K562 (cell line): ENCODE results near the gene DKKL1. TPM values are rescaled to one million over a fixed set of nuclear protein-coding genes. Genes with fewer than 3 reads are reported as not detected.
A peak's percentile ranks its signal among the peaks of the same experiment; 100 is the strongest.

ENCODE experiments used
- ATAC-seq: fragments of 200-7000 bp; cut with Tn5 transposase; 3 replicates; pipeline ENCODE4 v1.9.1; 2020; ENCODE audit warnings: moderate library complexity
- BruUV-seq: library from RNA; stranded (reverse); fragments of 400-500 nt; replicated peaks from 2 replicates; lab custom pipeline; 2021; lab: Mats Ljungman, UMichigan
- CTCF ChIA-PET: fragments of 300-600 bp; formaldehyde crosslinking; extraction: SDS; loops from one replicate; lab custom pipeline; 2021; ENCODE audit warnings: low intra/inter-chr PET ratio; lab: Yijun Ruan, JAX
- POLR2A ChIA-PET: fragments of 300-600, 350-650 bp; sonication (Branson Sonifier 250); formaldehyde crosslinking; extraction: SDS; loops from one replicate; lab custom pipeline; 2021; ENCODE audit warnings: antibody characterized with exemption, inconsistent platforms; lab: Yijun Ruan, JAX
- DNase-seq, 4 experiments: peaks; one replicate each; pipeline versions ENCODE4 v3.0.0 to v3.0.0-alpha.2; 2011 to 2018; ENCODE audit warnings: low spot score in 3 of 4, mixed read lengths in 3 of 4; ENCODE audit errors: extremely low read depth in 1 of 4
- FAIRE-seq: peaks from 2 replicates; lab custom pipeline; 2011; peaks lifted over from hg19 to GRCh38; lab: Jason Lieb, UNC
- H2AFZ ChIP-seq: 2 replicates; pipeline ENCODE4 v1.6.0; 2011; ENCODE audit warnings: low read depth, low read length, control low read depth, inconsistent platforms
- H3K27ac ChIP-seq: fragments of 200-600 bp; 3 replicates; pipeline ENCODE4 v1.8.0; 2011; ENCODE audit warnings: low read depth, mild to moderate bottlenecking, control low read depth, inconsistent platforms, low read length, moderate library complexity, mixed read lengths; ENCODE audit errors: extremely low read depth
- H3K27me3 ChIP-seq, 2 experiments: fragments of 300-600 bp in 1 of 2; 2 replicates in 1 of 2; 3 replicates in 1 of 2; pipeline versions ENCODE4 v1.6.0 to v1.8.0; 2011; ENCODE audit warnings: inconsistent platforms in 2 of 2, low read length in 2 of 2, mild to moderate bottlenecking in 1 of 2, mixed read lengths in 1 of 2, moderate library complexity in 1 of 2; ENCODE audit not compliant: control insufficient read depth in 2 of 2, insufficient read depth in 2 of 2
- H3K36me3 ChIP-seq: fragments of 300-600 bp; 3 replicates; pipeline ENCODE4 v1.8.0; 2011; ENCODE audit warnings: mild to moderate bottlenecking, low read length, inconsistent platforms; ENCODE audit not compliant: control insufficient read depth, insufficient read depth
- H3K4me1 ChIP-seq, 2 experiments: fragments of 200-600 bp in 1 of 2; replicated peaks in 1 of 2; 2 replicates in 1 of 2; 3 replicates in 1 of 2; pipeline versions ENCODE4 v1.5.1 to v1.8.0; 2011; ENCODE audit warnings: inconsistent platforms in 2 of 2, low read length in 2 of 2, mild to moderate bottlenecking in 1 of 2, mixed read lengths in 1 of 2, moderate library complexity in 1 of 2; ENCODE audit not compliant: control insufficient read depth in 2 of 2, insufficient read depth in 2 of 2
- H3K4me2 ChIP-seq: 2 replicates; pipeline ENCODE4 v1.6.1; 2011; ENCODE audit warnings: low read length, control low read depth, inconsistent platforms, mixed read lengths; ENCODE audit not compliant: insufficient read depth
- H3K4me3 ChIP-seq: fragments of 200-600 bp; sonication (generic), shearing (Covaris generic); 2 replicates; pipeline ENCODE4 v1.5.1; 2016; ENCODE audit warnings: control low read depth, inconsistent platforms
- H3K79me2 ChIP-seq: fragments of 200-600 bp; 3 replicates; pipeline ENCODE4 v1.8.0; 2011; ENCODE audit warnings: low read length, inconsistent platforms; ENCODE audit not compliant: control insufficient read depth, insufficient read depth
- H3K9ac ChIP-seq, 2 experiments: 2 replicates each; pipeline versions ENCODE4 v1.6.0 to v1.6.1; 2011; ENCODE audit warnings: low read depth in 2 of 2, low read length in 2 of 2, control low read depth in 1 of 2, inconsistent platforms in 1 of 2, mild to moderate bottlenecking in 1 of 2, mixed read lengths in 1 of 2; ENCODE audit not compliant: insufficient read depth in 1 of 2
- H3K9me1 ChIP-seq: one replicate; pipeline ENCODE4 v1.6.0; 2011; ENCODE audit warnings: inconsistent platforms, mild to moderate bottlenecking, low read length, moderate library complexity; ENCODE audit not compliant: control insufficient read depth, insufficient read depth
- H3K9me3 ChIP-seq: replicated peaks from 2 replicates; pipeline ENCODE4 v1.5.1; 2011; ENCODE audit warnings: low read depth, low read length, inconsistent platforms; ENCODE audit not compliant: control insufficient read depth, insufficient read depth
- H4K20me1 ChIP-seq: replicated peaks from 2 replicates; pipeline ENCODE4 v1.6.1; 2011; ENCODE audit warnings: low read length, inconsistent platforms, mixed read lengths; ENCODE audit not compliant: control insufficient read depth, insufficient read depth
- CXXC5 ChIP-seq: fragments of 250-450 bp; sonication (Bioruptor Pico); IDR thresholded peaks from 2 replicates; pipeline ENCODE4 v1.8.0; 2022; ENCODE audit warnings: inconsistent platforms, mild to moderate bottlenecking, moderate library complexity
- E2F3 ChIP-seq: fragments of 250-450 bp; sonication (Bioruptor Pico); IDR thresholded peaks from 2 replicates; pipeline ENCODE4 v1.4.0; 2020; ENCODE audit warnings: mild to moderate bottlenecking
- E2F8 ChIP-seq: fragments of 450-650 bp; IDR thresholded peaks from 2 replicates; pipeline ENCODE4 v1.7.1; 2018; ENCODE audit warnings: mild to moderate bottlenecking, low read depth; ENCODE audit not compliant: partially characterized antibody
- FOXP4 ChIP-seq: sonication (generic); formaldehyde crosslinking; IDR thresholded peaks from 2 replicates; pipeline ENCODE4 v1.8.0; 2022; ENCODE audit warnings: mild to moderate bottlenecking, missing genetic modification reagents, borderline replicate concordance
- L3MBTL2 ChIP-seq: fragments of 450-650 bp; IDR thresholded peaks from 2 replicates; pipeline ENCODE4 v1.6.1; 2016; ENCODE audit warnings: mild to moderate bottlenecking, moderate library complexity
- MNT ChIP-seq, 2 experiments: fragments of 450-650 bp; conservative IDR thresholded peaks; 2 replicates each; pipeline ENCODE4 v1.6.1; 2017; ENCODE audit warnings: mild to moderate bottlenecking in 2 of 2, moderate library complexity in 2 of 2
- POLR2A ChIP-seq: fragments of 450-650 bp; conservative IDR thresholded peaks from 2 replicates; pipeline ENCODE4 v1.6.1; 2016
- POLR2G ChIP-seq: fragments of 200-400 bp; formaldehyde crosslinking; IDR thresholded peaks from 2 replicates; pipeline ENCODE4 v1.6.1; 2017; ENCODE audit warnings: low read depth, mild to moderate bottlenecking, antibody characterized with exemption, low read length, moderate library complexity
- RB1 ChIP-seq: fragments of 450-650 bp; IDR thresholded peaks from 2 replicates; pipeline ENCODE4 v1.6.1; 2017; ENCODE audit warnings: low read depth, mild to moderate bottlenecking
- RNF2 ChIP-seq: sonication (generic); IDR thresholded peaks from 2 replicates; pipeline ENCODE4 v1.6.1; 2016
- SUPT5H ChIP-seq: fragments of 450-650 bp; IDR thresholded peaks from 2 replicates; pipeline ENCODE4 v1.6.1; 2016
- ZNF311 ChIP-seq: fragments of 250-450 bp; sonication (Bioruptor Pico); IDR thresholded peaks from 2 replicates; pipeline ENCODE4 v1.4.0; 2020; ENCODE audit warnings: mild to moderate bottlenecking, moderate library complexity
- ZNF778 ChIP-seq: fragments of 450-650 bp; formaldehyde crosslinking; IDR thresholded peaks from 2 replicates; pipeline ENCODE4 v1.4.0; 2020; ENCODE audit warnings: mild to moderate bottlenecking, moderate library complexity
- WGBS: fragments of 100-300 bp; shearing (Covaris generic); methylation state at CpG from one replicate; pipeline ENCODE4 v1.1.6; 2016; ENCODE audit warnings: low coverage, mixed read lengths; ENCODE audit not compliant: insufficient coverage; ENCODE audit errors: missing lambda C conversion rate; 5-methylcytosine and 5-hydroxymethylcytosine counted together
- in situ Hi-C: fragments of 300-500 bp; cut with MboI; formaldehyde crosslinking; loops from 4 replicates; pipeline ENCODE4 v1.15.0; 2018; ENCODE audit warnings: inconsistent platforms, mixed read lengths
- intact Hi-C: fragments of 100-400 bp; cut with micrococcal nuclease; formaldehyde crosslinking; loops from 2 replicates; pipeline ENCODE4 v1.14.2; 2022
- polyA plus RNA-seq, 8 experiments: library from polyadenylated mRNA; depleted of rRNA in 4 of 8; stranded (reverse) in 5 of 8; unstranded in 3 of 8; fragments of >200 nt; fragmentation: Nextera tagmentation in 2 of 8; fragmentation: Illumina TruSeq in 1 of 8; extraction: Ambion mirVana in 2 of 8; extraction: Trizol in 1 of 8; gene quantifications; 2 replicates each; pipeline versions ENCODE4 v1.2.1 to v1.2.3, GENCODE V29; 2011 to 2014; ENCODE audit warnings: inconsistent platforms in 1 of 8, missing spikeins in 1 of 8
- total RNA-seq, 7 experiments: library from RNA; depleted of rRNA in 6 of 7; stranded (reverse); fragments of >200 nt in 6 of 7; fragmentation: Illumina TruSeq in 2 of 7; extraction: Trizol in 2 of 7; gene quantifications; 2 replicates each; pipeline versions ENCODE4 v1.2.1 to v1.2.3, GENCODE V29; 2011 to 2021; ENCODE audit warnings: low replicate concordance in 1 of 7

The DKKL1 gene
- total and polyA plus RNA-seq, 9 of the 15 experiments (the other 6 are each of a cell fraction or from before 2014, with no cell fraction given), result 0.15 to 1.7 (median 0.52) TPM

DNA sequence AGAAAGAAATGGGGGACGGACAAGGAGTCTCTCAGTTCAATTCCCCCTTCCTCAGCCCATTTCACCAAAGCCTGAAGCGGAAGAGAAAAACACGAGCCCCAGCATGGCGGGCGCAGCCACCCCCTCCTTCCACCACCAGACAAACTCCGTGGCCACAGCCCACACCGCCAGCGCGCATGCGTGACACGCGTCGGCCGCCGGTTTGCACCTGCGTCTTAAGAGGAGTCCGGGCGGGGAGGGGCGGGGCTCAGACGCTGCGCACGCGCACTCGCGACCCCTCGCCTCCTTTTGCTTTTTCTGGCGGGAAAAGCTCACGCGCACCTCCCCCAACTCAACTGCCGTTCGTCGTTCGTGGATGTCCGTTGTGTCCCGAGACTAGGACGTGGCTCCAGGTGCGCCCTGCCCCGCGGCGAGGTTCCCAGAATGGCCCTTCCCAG lies 24.3 kb downstream of the DKKL1 start, which contains the start of gene KASH5:
TSS of gene KASH5 (plus strand) at position 314 of the 437 bp plus-strand sequence. CDS start 2,635 bp downstream, outside the sequence.
- peak; percentile 51 for FAIRE-seq
- Histone ChIP-seq H3K9me3 (peaks cover 3% of the 10 kb centered on the region; the same call in 1 of the 2 replicates), H3K36me3 (no peaks in the 10 kb centered on the region), H3K27ac (peak within 1 kb of the TSS; percentile 85), H3K79me2 (no peaks in the 10 kb centered on the region), H3K4me2 (peak within 1 kb of the TSS; percentile 53), H3K4me3 (no peak within 1 kb of the TSS), H3K9ac (peak within 1 kb of the TSS; percentile 65 to 81), H3K9me1 (no peaks in the 10 kb centered on the region), H3K4me1 (peaks cover 7 to 37% of the 10 kb centered on the region in 2 experiments; a peak in 4 of 5 replicates), H2AFZ (peak within 1 kb of the TSS; percentile 74), H3K27me3 (no peaks in the 10 kb centered on the region), H4K20me1 (no peaks in the 10 kb centered on the region)
- peak; percentile 65 for ATAC-seq
- DNase-seq, result peak; percentile 85 to 90 (median 86)
- 36% methylated on average over 13 of the region's 40 CpGs for WGBS
- BruUV-seq, result no TSS peak
- ChIA-PET CTCF (interaction anchor here (0.7 kb wide), 1 partner anchor 56 kb away, joined by 5 read pairs; no protein-coding TSS in a partner anchor), POLR2A (interaction anchor here (0.8 kb wide), 1 partner anchor 12 kb away, joined by 4 read pairs; no protein-coding TSS in a partner anchor)
- intact Hi-C loops, result no loop called here
- in situ Hi-C loops, result no loop called here
- TF ChIP-seq RNF2 (peak; percentile 75; the same call in 1 of the 2 replicates), E2F8 (peak; percentile 92), ZNF311 (CRISPR knock-in tag) (no peak), ZNF778 (CRISPR knock-in tag) (no peak), SUPT5H (peak; percentile 55), RB1 (peak; percentile 64), L3MBTL2 (peak; percentile 98), POLR2G (peak; percentile 71), MNT (conservative IDR thresholded peaks at IDR 0.05) (0 out of 4 replicates have a peak, but pooled peaks of 1 of the 2 experiments have one; percentile 15), CXXC5 (CRISPR knock-in tag) (peak; percentile 68), E2F3 (peak; percentile 91), FOXP4 (CRISPR knock-in tag) (no peak), POLR2A (peak; percentile 69)
